ENCODE results near the gene PAX5. TPM values are rescaled to one million over a fixed set of nuclear protein-coding genes. Genes with fewer than 3 reads are reported as not detected.

The PAX5 gene
- total RNA-seq = not detected

DNA sequence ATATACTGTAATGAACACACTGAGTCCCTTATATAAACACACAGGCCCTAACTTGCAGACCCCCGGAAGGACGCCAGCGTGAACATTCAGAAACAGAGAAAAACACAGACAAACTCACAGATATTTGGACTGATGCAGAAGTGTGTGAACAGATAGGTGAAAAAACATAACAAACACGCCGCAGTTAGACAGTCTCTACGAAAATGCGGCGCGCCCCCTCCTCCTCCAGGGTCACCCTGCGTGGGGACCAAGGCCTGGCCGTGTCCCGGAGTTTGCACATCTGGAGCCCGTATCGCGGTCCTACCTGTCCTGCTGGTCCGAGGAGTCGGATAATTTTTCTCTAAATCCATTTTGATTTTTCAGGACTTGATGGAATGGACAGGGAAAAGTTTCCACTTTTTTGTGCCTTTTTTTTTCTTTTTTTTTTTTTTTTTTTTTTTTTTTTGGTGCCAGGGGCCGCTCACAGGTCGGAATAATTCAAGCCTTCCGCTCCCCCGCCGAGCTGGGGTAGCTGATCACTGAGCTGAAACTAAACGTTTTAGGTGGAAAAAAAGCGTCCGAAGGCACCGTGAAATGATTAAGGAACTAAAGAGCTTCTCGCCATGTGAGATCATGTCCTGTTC lies at the start of gene PAX5:
Gene PAX5, minus strand, starts transcription at position 587 of the 623 bp plus-strand sequence. Its CDS starts 237 bp downstream, at position 350.

Small RNA genes lying within 50 kb of the gene (small RNA-seq; reads per million reads assigned to genes)
- not detected for gene MIR4475 (ENCODE audit: low replicate concordance)
- not detected for gene MIR4476 (ENCODE audit: low replicate concordance)
- gene MIR4540 (ENCODE audit: low replicate concordance) = not detected

Other genes starting within 250 kb of the PAX5 start
- 32.6 TPM for gene ZCCHC7, start 86.3 kb upstream of the PAX5 start, total RNA-seq